H7 (cell line): Measurements from ENCODE around the gene BMPER. TPM values are rescaled to one million over a fixed set of nuclear protein-coding genes. Genes with fewer than 3 reads are reported as not detected.
A peak's percentile ranks its signal among the peaks of the same experiment; 100 is the strongest.
"Not testable (repeated sequence)": the region's sequence is repeated elsewhere in the genome, so short reads cannot be mapped to it uniquely, and the experiment has no call there.

Source experiments
- DNase-seq: peaks from one replicate; pipeline ENCODE4 v3.0.0; 2012
- H3K27me3 ChIP-seq: 2 replicates; pipeline ENCODE4 v1.6.0; 2011; ENCODE audit warnings: mild to moderate bottlenecking, low read length; ENCODE audit not compliant: control insufficient read depth, insufficient read depth
- H3K36me3 ChIP-seq: replicated peaks from 2 replicates; pipeline ENCODE4 v1.5.1; 2011; ENCODE audit warnings: low read length; ENCODE audit not compliant: control insufficient read depth, insufficient read depth
- H3K4me3 ChIP-seq: 2 replicates; pipeline ENCODE4 v1.5.1; 2011; ENCODE audit warnings: low read depth, mild to moderate bottlenecking, control low read depth, low read length, moderate library complexity; ENCODE audit not compliant: insufficient read depth
- total RNA-seq: library from RNA; depleted of rRNA; stranded (reverse); fragments of >200 nt; shearing (Covaris generic); gene quantifications from 2 replicates; pipeline ENCODE4 v1.2.3, GENCODE V29; 2014

The BMPER gene
- total RNA-seq, 1 experiment from 2014 or later = 2.4 TPM

- no peaks in the 10 kb centered on the region for H3K27me3 ChIP-seq
- DNase-seq = peak; percentile 43
- H3K4me3 ChIP-seq = no peak overlapping the region
- H3K36me3 ChIP-seq = no peaks in the 10 kb centered on the region
These were observed 253.2 kb downstream of the BMPER start for GRCh38 chr7:34158368-34159153.

- Histone ChIP-seq H3K36me3 (no peaks in the 10 kb centered on the region), H3K4me3 (no peak overlapping the region), H3K27me3 (no peaks in the 10 kb centered on the region)
- no peak for DNase-seq
These were observed 255.0 kb downstream of the BMPER start for GRCh38 chr7:34160261-34160752.

GRCh38 chr7:34162027-34162565 is 256.8 kb downstream of the BMPER start:
- Histone ChIP-seq H3K36me3 (no peaks in the 10 kb centered on the region), H3K27me3 (no peaks in the 10 kb centered on the region), H3K4me3 (no peak overlapping the region)
- no peak for DNase-seq

- no peaks in the 10 kb centered on the region for H3K27me3 ChIP-seq
- DNase-seq = no peak
- H3K36me3 ChIP-seq = no peaks in the 10 kb centered on the region
- no peak overlapping the region for H3K4me3 ChIP-seq
These were observed 257.3 kb downstream of the BMPER start for GRCh38 chr7:34162677-34163076.

GRCh38 chr7:34163956-34164355 is 258.6 kb downstream of the BMPER start:
- H3K4me3 ChIP-seq = no peak overlapping the region
- H3K36me3 ChIP-seq = no peaks in the 10 kb centered on the region
- DNase-seq = no peak
- H3K27me3 ChIP-seq = no peaks in the 10 kb centered on the region

GRCh38 chr7:34165466-34165865 is 260.1 kb downstream of the BMPER start:
- H3K4me3 ChIP-seq = no peak overlapping the region
- H3K36me3 ChIP-seq = no peaks in the 10 kb centered on the region
- DNase-seq = no peak
- no peaks in the 10 kb centered on the region for H3K27me3 ChIP-seq

- peak; percentile 57 for DNase-seq
These were observed 260.7 kb downstream of the BMPER start for GRCh38 chr7:34165927-34166550.

GRCh38 chr7:34168013-34168412 is 262.7 kb downstream of the BMPER start:
- H3K27me3 ChIP-seq = no peaks in the 10 kb centered on the region
- H3K36me3 ChIP-seq = no peaks in the 10 kb centered on the region
- no peak overlapping the region for H3K4me3 ChIP-seq
- DNase-seq = no peak

More at GRCh38 chr7:34165927-34166550, 260.7 kb downstream of the BMPER start:
- no peaks in the 10 kb centered on the region for H3K27me3 ChIP-seq
- no peaks in the 10 kb centered on the region for H3K36me3 ChIP-seq
- no peak overlapping the region for H3K4me3 ChIP-seq

- H3K36me3 ChIP-seq, DNase-seq, H3K27me3 ChIP-seq: not testable (repeated sequence)
- peak overlapping the region; percentile 21 for H3K4me3 ChIP-seq
These were observed 269.6 kb downstream of the BMPER start for GRCh38 chr7:34174688-34175616.

GRCh38 chr7:34175837-34176236 is 270.5 kb downstream of the BMPER start:
- no peak for DNase-seq
- Histone ChIP-seq H3K4me3 (no peak overlapping the region), H3K36me3 (no peaks in the 10 kb centered on the region), H3K27me3 (no peaks in the 10 kb centered on the region)

GRCh38 chr7:34177476-34177875 is 272.1 kb downstream of the BMPER start:
- H3K36me3 ChIP-seq = no peaks in the 10 kb centered on the region
- no peak overlapping the region for H3K4me3 ChIP-seq
- DNase-seq = no peak
- H3K27me3 ChIP-seq = no peaks in the 10 kb centered on the region

- Histone ChIP-seq H3K36me3 (no peaks in the 10 kb centered on the region), H3K27me3 (no peaks in the 10 kb centered on the region), H3K4me3 (no peak overlapping the region)
- DNase-seq = no peak
These were observed 276.1 kb downstream of the BMPER start for GRCh38 chr7:34181271-34181958.

GRCh38 chr7:34184466-34184865 is 279.1 kb downstream of the BMPER start:
- no peak overlapping the region for H3K4me3 ChIP-seq
- H3K27me3 ChIP-seq = no peaks in the 10 kb centered on the region
- peak; percentile 41 for DNase-seq
- H3K36me3 ChIP-seq = no peaks in the 10 kb centered on the region
